Gastrocnemius medialis (tissue), 4 donors: ENCODE results near the gene SFXN5. TPM values are rescaled to one million over a fixed set of nuclear protein-coding genes. Genes with fewer than 3 reads are reported as not detected.

ENCODE experiments used
- ATAC-seq, 2 donors: fragments of 150-250 bp; one replicate each; pipeline ENCODE4 v1.9.1; 2016
- DNase-seq, 2 donors: peaks; one replicate each; pipeline ENCODE4 v3.0.0-alpha.2; 2019
- H3K27ac ChIP-seq, 4 donors: fragments of 200-600 bp; sonication (generic); 1 replicate in 1 of 4; 2 replicates in 3 of 4; pipeline ENCODE4 v1.5.1; 2016 to 2018; ENCODE audit warnings: mild to moderate bottlenecking in 2 of 4, moderate library complexity in 1 of 4
- H3K27me3 ChIP-seq, 3 donors: fragments of 200-600 bp; sonication (generic) in 2 of 3; 1 replicate in 1 of 3; 2 replicates in 2 of 3; pipeline versions ENCODE4 v1.5.1 to v1.6.0; 2016 to 2019; ENCODE audit warnings: mild to moderate bottlenecking in 1 of 3, moderate library complexity in 1 of 3
- H3K36me3 ChIP-seq, 2 donors: fragments of 200-600 bp; sonication (generic) in 1 of 2; one replicate each; pipeline ENCODE4 v1.5.1; 2017 to 2018
- H3K4me1 ChIP-seq, 2 donors: fragments of 200-600 bp; sonication (generic) in 1 of 2; one replicate each; pipeline ENCODE4 v1.5.1; 2016 to 2017; ENCODE audit warnings: mild to moderate bottlenecking in 2 of 2
- H3K4me3 ChIP-seq, 4 donors: fragments of 200-600 bp; sonication (generic) in 3 of 4; 1 replicate in 1 of 4; 2 replicates in 3 of 4; pipeline ENCODE4 v1.5.1; 2016 to 2019; ENCODE audit warnings: mild to moderate bottlenecking in 2 of 4
- H3K9me3 ChIP-seq, 3 donors: fragments of 200-600 bp; sonication (generic) in 2 of 3; 1 replicate in 1 of 3; 2 replicates in 2 of 3; pipeline ENCODE4 v1.5.1; 2016 to 2019
- POLR2A ChIP-seq, 2 donors: fragments of 450-650 bp; IDR thresholded peaks; one replicate each; pipeline ENCODE4 v1.6.1; 2017; ENCODE audit warnings: antibody characterized with exemption in 2 of 2, mild to moderate bottlenecking in 2 of 2, moderate library complexity in 2 of 2
- in situ Hi-C, 4 donors: fragments of 200-750 bp; cut with MboI; loops; one replicate each; pipeline versions ENCODE4 v1.15.0 to v1.8.0; 2017; ENCODE audit warnings: low sequenced_read_pairs in 4 of 4
- intact Hi-C: fragments of 100-400 bp; cut with DNase I; formaldehyde crosslinking; loops from one replicate; pipeline ENCODE4 v1.15.1; 2023; ENCODE audit warnings: low total_unique reads
- total RNA-seq, 4 donors: library from RNA; depleted of rRNA; stranded (reverse); fragments of >200 nt; gene quantifications; one replicate each; pipeline versions ENCODE4 v1.1.0 to v1.2.3, GENCODE V29; 2016
- TF ChIP-seq, protein P1 (sequence below), 5 experiments: fragments of 450-650 bp in 3 of 5; fragments of 200-600 bp in 2 of 5; sonication (generic) in 2 of 5; IDR thresholded peaks in 4 of 5; conservative IDR thresholded peaks in 1 of 5; 1 replicate in 4 of 5; 2 replicates in 1 of 5; pipeline ENCODE4 v1.5.1; 2016 to 2019; ENCODE audit warnings: antibody characterized with exemption in 5 of 5, mild to moderate bottlenecking in 3 of 5, moderate library complexity in 3 of 5

The SFXN5 gene
- total RNA-seq, 4 donors from 2014 or later: 6.8 to 22.7 (median 9.1) TPM

DNA sequence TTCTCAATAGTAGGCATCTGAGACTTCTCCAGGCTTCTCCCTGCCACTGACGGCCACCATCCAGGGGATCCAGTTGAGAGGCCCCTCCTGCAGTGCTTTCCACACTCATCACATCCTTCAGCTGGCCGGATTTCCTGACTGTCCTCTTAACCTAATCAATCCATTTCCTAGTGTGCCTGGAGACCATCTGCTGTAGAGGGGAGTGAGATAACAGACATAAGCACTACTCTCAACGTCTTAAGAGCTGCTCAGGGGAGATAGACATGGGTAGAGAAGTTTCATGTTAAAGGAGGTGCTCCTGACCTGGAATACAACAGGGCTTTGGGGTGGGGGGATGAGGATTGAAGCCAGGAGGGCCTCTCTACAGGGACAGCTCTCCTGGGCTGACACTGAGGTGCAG, 170.1 kb downstream of the SFXN5 start:
- no peaks in the 10 kb centered on the region for H3K9me3 ChIP-seq
- DNase-seq (no peak), ATAC-seq (no peak)
- in situ Hi-C loops (no loop called here), intact Hi-C loops (no loop called here)
- no peak overlapping the region for H3K4me3 ChIP-seq
- TF ChIP-seq, protein P1, sequence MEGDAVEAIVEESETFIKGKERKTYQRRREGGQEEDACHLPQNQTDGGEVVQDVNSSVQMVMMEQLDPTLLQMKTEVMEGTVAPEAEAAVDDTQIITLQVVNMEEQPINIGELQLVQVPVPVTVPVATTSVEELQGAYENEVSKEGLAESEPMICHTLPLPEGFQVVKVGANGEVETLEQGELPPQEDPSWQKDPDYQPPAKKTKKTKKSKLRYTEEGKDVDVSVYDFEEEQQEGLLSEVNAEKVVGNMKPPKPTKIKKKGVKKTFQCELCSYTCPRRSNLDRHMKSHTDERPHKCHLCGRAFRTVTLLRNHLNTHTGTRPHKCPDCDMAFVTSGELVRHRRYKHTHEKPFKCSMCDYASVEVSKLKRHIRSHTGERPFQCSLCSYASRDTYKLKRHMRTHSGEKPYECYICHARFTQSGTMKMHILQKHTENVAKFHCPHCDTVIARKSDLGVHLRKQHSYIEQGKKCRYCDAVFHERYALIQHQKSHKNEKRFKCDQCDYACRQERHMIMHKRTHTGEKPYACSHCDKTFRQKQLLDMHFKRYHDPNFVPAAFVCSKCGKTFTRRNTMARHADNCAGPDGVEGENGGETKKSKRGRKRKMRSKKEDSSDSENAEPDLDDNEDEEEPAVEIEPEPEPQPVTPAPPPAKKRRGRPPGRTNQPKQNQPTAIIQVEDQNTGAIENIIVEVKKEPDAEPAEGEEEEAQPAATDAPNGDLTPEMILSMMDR (IDR thresholded peaks at IDR 0.05 in 4 of 5, conservative IDR thresholded peaks at IDR 0.05 in 1 of 5): no peak
- TF ChIP-seq POLR2A (IDR thresholded peaks at IDR 0.05): no peak
- no peaks in the 10 kb centered on the region for H3K36me3 ChIP-seq
- peaks cover 9 to 25% (median 14%) of the 10 kb centered on the region in 3 donors for H3K27me3 ChIP-seq
- H3K27ac ChIP-seq: no peak overlapping the region
- no peaks in the 10 kb centered on the region for H3K4me1 ChIP-seq

DNA sequence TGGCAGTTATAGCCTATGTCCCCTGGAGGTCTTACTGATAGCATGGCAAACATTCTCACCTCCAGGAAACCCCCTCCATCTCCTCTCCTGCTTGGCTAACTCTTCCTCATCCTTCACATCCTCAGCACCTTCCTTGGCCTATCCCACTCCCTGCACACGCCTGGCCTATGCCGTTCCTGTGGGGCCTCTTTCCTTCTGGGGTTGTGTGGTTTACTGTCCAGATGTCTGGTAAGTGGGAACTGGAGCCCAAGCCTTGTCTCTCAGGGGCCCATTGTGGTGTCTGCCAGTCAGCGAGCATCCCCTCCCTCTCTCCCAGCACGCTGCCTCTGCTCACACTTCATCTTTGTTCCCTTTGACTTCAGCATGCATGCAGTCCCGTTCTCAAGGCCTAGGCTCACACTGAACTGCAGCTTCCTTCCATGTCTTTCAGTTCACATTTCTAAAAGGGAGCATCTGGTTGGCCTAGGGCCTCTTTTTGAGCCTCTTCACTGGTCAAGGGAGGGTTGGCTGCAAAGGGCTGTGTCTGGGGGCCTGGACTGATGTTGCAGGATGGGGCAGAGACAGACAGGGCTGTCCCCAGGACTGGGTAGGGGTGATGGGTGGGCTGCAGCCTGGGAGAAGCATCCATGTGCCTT, 171.2 kb downstream of the SFXN5 start:
- Histone ChIP-seq H3K9me3 (no peaks in the 10 kb centered on the region), H3K27ac (no peak overlapping the region), H3K4me1 (peaks cover 5 to 6% of the 10 kb centered on the region in 2 donors), H3K36me3 (no peaks in the 10 kb centered on the region), H3K27me3 (peaks cover 7 to 21% (median 10%) of the 10 kb centered on the region in 3 donors), H3K4me3 (no peak overlapping the region)
- intact Hi-C loops (no loop called here), in situ Hi-C loops (no loop called here)
- no peak for DNase-seq
- no peak for TF ChIP-seq POLR2A (IDR thresholded peaks at IDR 0.05)
- TF ChIP-seq, protein P1 (IDR thresholded peaks at IDR 0.05 in 4 of 5, conservative IDR thresholded peaks at IDR 0.05 in 1 of 5): no peak
- no peak for ATAC-seq

DNA sequence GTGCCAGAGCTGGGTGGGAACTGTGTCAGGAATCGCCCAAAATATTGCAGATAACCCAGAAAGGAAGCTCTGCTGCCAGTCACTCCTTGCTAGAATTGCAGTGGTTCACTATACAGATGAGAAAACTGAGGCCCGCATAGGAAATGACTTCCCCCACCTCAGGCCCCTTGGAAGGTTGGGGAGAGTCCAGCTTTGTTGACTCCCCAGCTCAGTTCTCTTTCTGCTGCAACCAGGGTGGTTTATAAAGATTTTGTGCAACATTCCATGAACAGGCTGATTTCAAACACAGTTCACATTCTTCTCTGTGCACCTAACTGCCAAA, 173.0 kb downstream of the SFXN5 start:
- no peaks in the 10 kb centered on the region for H3K36me3 ChIP-seq
- no peak overlapping the region for H3K4me3 ChIP-seq
- DNase-seq (no peak), ATAC-seq (no peak)
- TF ChIP-seq, protein P1 (IDR thresholded peaks at IDR 0.05 in 4 of 5, conservative IDR thresholded peaks at IDR 0.05 in 1 of 5): no peak
- TF ChIP-seq POLR2A (IDR thresholded peaks at IDR 0.05): no peak
- intact Hi-C loops: loop anchor here (10.0 kb wide), 1 partner anchor 76 kb away; no protein-coding TSS in a partner anchor
- H3K4me1 ChIP-seq: peaks cover 5 to 6% of the 10 kb centered on the region in 2 donors
- peaks cover 6 to 17% (median 11%) of the 10 kb centered on the region in 3 donors for H3K27me3 ChIP-seq
- H3K27ac ChIP-seq: no peak overlapping the region
- no peaks in the 10 kb centered on the region for H3K9me3 ChIP-seq
- in situ Hi-C loops: loop anchor here in 1 of 4 donors (25.0 kb wide), 1 partner anchor 264 kb away; no protein-coding TSS in a partner anchor

DNA sequence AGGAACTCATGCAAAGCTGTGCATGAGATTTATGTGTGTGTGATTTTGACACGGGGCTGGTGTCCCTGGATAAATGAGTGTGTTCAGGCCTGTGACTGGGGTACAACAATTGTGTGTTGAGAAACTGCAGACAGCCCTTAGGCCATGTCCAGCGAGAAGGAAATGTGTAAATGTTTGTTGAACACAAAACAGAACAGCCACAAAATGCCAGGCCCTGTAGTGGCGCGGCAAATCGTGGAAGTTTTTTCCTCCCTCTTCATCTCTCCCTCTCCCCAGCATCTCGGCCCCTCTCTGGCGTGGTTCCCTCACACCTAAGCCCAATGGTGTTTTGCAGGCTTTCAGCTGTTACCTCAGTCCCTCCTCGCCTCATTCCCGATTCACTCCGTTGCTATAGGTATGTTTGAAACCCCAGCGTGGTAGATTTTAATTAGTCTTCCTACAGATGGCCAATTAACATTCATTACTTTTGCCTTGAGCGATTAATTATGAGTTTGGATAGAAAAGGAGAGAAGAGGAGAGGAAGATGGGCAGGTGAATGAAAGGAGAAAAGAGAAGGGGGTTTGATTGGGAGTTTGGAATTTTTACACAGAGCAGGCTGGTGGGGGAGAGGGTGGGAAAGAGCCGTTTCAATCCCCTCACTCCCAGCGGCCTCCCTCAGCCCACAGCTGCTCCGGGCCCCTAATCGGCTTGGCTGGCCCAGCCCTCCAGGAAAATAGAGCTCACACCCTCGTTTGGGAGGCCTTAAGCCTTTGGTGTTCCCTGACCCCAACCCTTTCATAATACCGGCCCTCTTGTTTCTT, 173.5 kb downstream of the SFXN5 start:
- ATAC-seq (no peak), DNase-seq (no peak)
- Histone ChIP-seq H3K4me1 (peaks cover 5 to 6% of the 10 kb centered on the region in 2 donors), H3K36me3 (no peaks in the 10 kb centered on the region), H3K27ac (no peak overlapping the region), H3K9me3 (no peaks in the 10 kb centered on the region), H3K4me3 (no peak overlapping the region), H3K27me3 (peaks cover 5 to 13% (median 6%) of the 10 kb centered on the region in 3 donors)
- in situ Hi-C loops (loop anchor here in 1 of 4 donors (25.0 kb wide), 1 partner anchor 264 kb away; no protein-coding TSS in a partner anchor), intact Hi-C loops (loop anchor here (10.0 kb wide), 1 partner anchor 77 kb away; no protein-coding TSS in a partner anchor)
- TF ChIP-seq, protein P1 (IDR thresholded peaks at IDR 0.05 in 4 of 5, conservative IDR thresholded peaks at IDR 0.05 in 1 of 5): no peak
- no peak for TF ChIP-seq POLR2A (IDR thresholded peaks at IDR 0.05)
